ENCODE data around the gene HSD17B1. TPM values are rescaled to one million over a fixed set of nuclear protein-coding genes. Genes with fewer than 3 reads are reported as not detected.

The HSD17B1 gene
- total and polyA plus RNA-seq, 2 of the 13 experiments (the other 11 are each of a cell fraction or from before 2014, with no cell fraction given): 0.54 to 0.93 TPM

- TF ChIP-seq ZHX2 (IDR thresholded peaks at IDR 0.05; ENCODE audit: low read depth): no peak
- no peak for TF ChIP-seq ZHX2 (CRISPR knock-in tag; IDR thresholded peaks at IDR 0.05; ENCODE audit: borderline replicate concordance)
- no peak for TF ChIP-seq ZNF546 (CRISPR knock-in tag; conservative IDR thresholded peaks at IDR 0.05)
- TF ChIP-seq HOXD1 (CRISPR knock-in tag; IDR thresholded peaks at IDR 0.05): no peak
- no peak for TF ChIP-seq ZFP36L1 (CRISPR knock-in tag; IDR thresholded peaks at IDR 0.05)
- no peak for TF ChIP-seq NFYB (CRISPR knock-in tag; IDR thresholded peaks at IDR 0.05)
- no peak for TF ChIP-seq PRDM10 (CRISPR knock-in tag; IDR thresholded peaks at IDR 0.05; ENCODE audit: low read depth)
- no peak; the same call in 1 of the 2 replicates for TF ChIP-seq NFATC3 (CRISPR knock-in tag; IDR thresholded peaks at IDR 0.05)
- TF ChIP-seq ZNF33A (CRISPR knock-in tag; IDR thresholded peaks at IDR 0.05; ENCODE audit: borderline replicate concordance): no peak
- no peak for TF ChIP-seq LRRFIP1 (CRISPR knock-in tag; conservative IDR thresholded peaks at IDR 0.05)
- no peak for TF ChIP-seq CERS6 (CRISPR knock-in tag; IDR thresholded peaks at IDR 0.05)
Observed at GRCh38 chr17:42519546-42520491, 32.9 kb upstream of the HSD17B1 start (continued).
